HG03565 (cell line): ENCODE data around the gene TBC1D5.
"Not testable (repeated sequence)": the region's sequence is repeated elsewhere in the genome, so short reads cannot be mapped to it uniquely, and the experiment has no call there.

Experiments used
- ATAC-seq: cut with Tn5 transposase; IDR thresholded peaks from one replicate; pipeline ENCODE4 v1.9.1; 2021; ENCODE audit warnings: mild to moderate bottlenecking, moderate library complexity; ENCODE audit not compliant: unreplicated experiment

Gene TBC1D5

GRCh38 chr3:17742102-17742879 lies at the start of gene TBC1D5:
Gene TBC1D5, minus strand, starts transcription at chr3:17742631. Its CDS starts 234,061 bp downstream, at chr3:17508570.
- ATAC-seq: peak; percentile 72

GRCh38 chr3:17783426-17783825 lies 41.0 kb upstream of the TBC1D5 start:
- ATAC-seq: no peak

- ATAC-seq: no peak
These were observed 40.3 kb upstream of the TBC1D5 start for GRCh38 chr3:17782751-17783150.

- not testable (repeated sequence) for ATAC-seq
These were observed 37.9 kb upstream of the TBC1D5 start for GRCh38 chr3:17780369-17780768.

- not testable (repeated sequence) for ATAC-seq
These were observed 37.1 kb upstream of the TBC1D5 start for GRCh38 chr3:17779304-17780250.

- not testable (repeated sequence) for ATAC-seq
These were observed 34.9 kb upstream of the TBC1D5 start for GRCh38 chr3:17777326-17777725.

- no peak for ATAC-seq
These were observed 32.6 kb upstream of the TBC1D5 start for GRCh38 chr3:17775073-17775472.

GRCh38 chr3:17774180-17774910 lies 31.9 kb upstream of the TBC1D5 start:
- not testable (repeated sequence) for ATAC-seq

GRCh38 chr3:17772556-17772955 lies 30.1 kb upstream of the TBC1D5 start:
- ATAC-seq: no peak

GRCh38 chr3:17771177-17772017 lies 29.0 kb upstream of the TBC1D5 start:
- ATAC-seq: no peak

- no peak for ATAC-seq
These were observed 28.3 kb upstream of the TBC1D5 start for GRCh38 chr3:17770682-17771081.

GRCh38 chr3:17765819-17766472 lies 23.5 kb upstream of the TBC1D5 start:
- ATAC-seq: peak; percentile 81

- no peak for ATAC-seq
These were observed 19.1 kb upstream of the TBC1D5 start for GRCh38 chr3:17761563-17761962.

- no peak for ATAC-seq
These were observed 17.5 kb upstream of the TBC1D5 start for GRCh38 chr3:17759901-17760300.

- ATAC-seq: peak; percentile 53
These were observed 13.4 kb upstream of the TBC1D5 start for GRCh38 chr3:17755836-17756235.

- no peak for ATAC-seq
These were observed 11.2 kb upstream of the TBC1D5 start for GRCh38 chr3:17753632-17753992.

GRCh38 chr3:17752876-17753631 lies 10.6 kb upstream of the TBC1D5 start:
- no peak for ATAC-seq

- ATAC-seq: no peak
These were observed 10.0 kb upstream of the TBC1D5 start for GRCh38 chr3:17752436-17752835.

GRCh38 chr3:17749705-17750293 lies 7.4 kb upstream of the TBC1D5 start:
- ATAC-seq: no peak
